Tibial nerve (tissue), 4 donors: ENCODE results near the gene GPN1.
A peak's percentile ranks its signal among the peaks of the same experiment; 100 is the strongest.

ENCODE experiments used
- EP300 ChIP-seq, 2 donors: sonication (generic); formaldehyde crosslinking; IDR thresholded peaks; one replicate each; pipeline ENCODE4 v1.6.1; 2017; ENCODE audit warnings: antibody characterized with exemption in 2 of 2, mild to moderate bottlenecking in 1 of 2
- TF ChIP-seq, protein P1 (sequence below), 5 experiments: fragments of 200-600 bp in 3 of 5; fragments of 450-650 bp in 2 of 5; sonication (generic) in 3 of 5; IDR thresholded peaks; one replicate each; pipeline ENCODE4 v1.5.1; 2016 to 2019; ENCODE audit warnings: antibody characterized with exemption in 5 of 5, mild to moderate bottlenecking in 3 of 5, moderate library complexity in 2 of 5

DNA sequence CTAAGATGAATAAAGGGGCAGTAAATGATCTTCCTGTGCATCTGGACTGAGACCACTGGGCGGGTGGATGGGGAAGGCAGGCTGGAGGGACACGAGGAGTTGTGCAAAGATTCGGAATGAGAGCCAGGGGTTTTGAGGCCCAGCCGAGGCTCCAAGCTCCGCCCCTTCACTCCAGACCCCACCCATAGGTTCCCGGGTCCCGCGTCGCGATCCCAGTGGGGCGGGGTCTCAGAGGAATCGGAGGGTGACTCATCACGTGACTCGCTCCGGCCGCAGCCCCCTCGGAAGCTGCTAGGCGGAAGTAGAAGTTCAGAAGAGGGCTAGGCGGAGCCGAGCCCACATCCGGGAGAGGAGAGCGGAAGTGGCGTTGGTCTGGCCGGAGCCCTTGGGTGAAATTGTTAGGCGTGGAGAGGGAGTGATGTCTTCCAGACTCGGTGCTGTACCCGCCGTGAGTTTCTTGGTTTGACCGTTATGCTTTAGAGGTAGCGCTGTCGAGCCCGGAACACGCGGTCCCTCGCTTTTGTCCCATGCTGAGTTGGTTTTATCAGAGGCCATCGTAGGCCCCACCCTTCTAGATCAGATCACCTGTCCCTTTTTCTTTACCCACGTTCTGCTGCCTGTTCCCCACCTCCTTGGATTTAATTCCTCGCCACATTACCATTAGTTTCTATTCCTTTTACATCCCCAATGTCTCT lies 46.0 kb upstream of the GPN1 start, which contains the start of gene ZNF512:
- TF ChIP-seq, protein P1, sequence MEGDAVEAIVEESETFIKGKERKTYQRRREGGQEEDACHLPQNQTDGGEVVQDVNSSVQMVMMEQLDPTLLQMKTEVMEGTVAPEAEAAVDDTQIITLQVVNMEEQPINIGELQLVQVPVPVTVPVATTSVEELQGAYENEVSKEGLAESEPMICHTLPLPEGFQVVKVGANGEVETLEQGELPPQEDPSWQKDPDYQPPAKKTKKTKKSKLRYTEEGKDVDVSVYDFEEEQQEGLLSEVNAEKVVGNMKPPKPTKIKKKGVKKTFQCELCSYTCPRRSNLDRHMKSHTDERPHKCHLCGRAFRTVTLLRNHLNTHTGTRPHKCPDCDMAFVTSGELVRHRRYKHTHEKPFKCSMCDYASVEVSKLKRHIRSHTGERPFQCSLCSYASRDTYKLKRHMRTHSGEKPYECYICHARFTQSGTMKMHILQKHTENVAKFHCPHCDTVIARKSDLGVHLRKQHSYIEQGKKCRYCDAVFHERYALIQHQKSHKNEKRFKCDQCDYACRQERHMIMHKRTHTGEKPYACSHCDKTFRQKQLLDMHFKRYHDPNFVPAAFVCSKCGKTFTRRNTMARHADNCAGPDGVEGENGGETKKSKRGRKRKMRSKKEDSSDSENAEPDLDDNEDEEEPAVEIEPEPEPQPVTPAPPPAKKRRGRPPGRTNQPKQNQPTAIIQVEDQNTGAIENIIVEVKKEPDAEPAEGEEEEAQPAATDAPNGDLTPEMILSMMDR (IDR thresholded peaks at IDR 0.05): peak in 2 of 5 experiments; percentile 5 to 16
- peak in 1 of 2 donors; percentile 88 for TF ChIP-seq EP300 (IDR thresholded peaks at IDR 0.05)
